KMS-11 (cell line): ENCODE data around the gene EEF1G.

Experiments used
- H2AFZ ChIP-seq: fragments of 200-600 bp; sonication (generic); 2 replicates; pipeline ENCODE4 v1.6.1; 2016; ENCODE audit warnings: antibody characterized with exemption, mixed run types, low read depth
- H3K27ac ChIP-seq: fragments of 200-600 bp; sonication (generic); 2 replicates; pipeline ENCODE4 v1.6.1; 2016; ENCODE audit warnings: mild to moderate bottlenecking, mixed run types
- H3K27me3 ChIP-seq: fragments of 200-600 bp; sonication (generic); 2 replicates; pipeline ENCODE4 v1.6.1; 2017; ENCODE audit warnings: mild to moderate bottlenecking, low read depth, mixed run types, moderate library complexity; ENCODE audit not compliant: insufficient read depth
- H3K36me3 ChIP-seq: fragments of 200-600 bp; sonication (generic); 2 replicates; pipeline ENCODE4 v1.6.1; 2017; ENCODE audit warnings: mild to moderate bottlenecking, mixed run types; ENCODE audit not compliant: insufficient read depth
- H3K4me1 ChIP-seq: fragments of 200-600 bp; sonication (generic); 2 replicates; pipeline ENCODE4 v1.6.1; 2016; ENCODE audit warnings: mild to moderate bottlenecking, low read depth, mixed run types; ENCODE audit not compliant: poor library complexity, severe bottlenecking
- H3K4me2 ChIP-seq: fragments of 200-600 bp; sonication (generic); 2 replicates; pipeline ENCODE4 v1.7.0; 2016; ENCODE audit warnings: mild to moderate bottlenecking, mixed run types
- H3K4me3 ChIP-seq: fragments of 200-600 bp; sonication (generic); IDR thresholded peaks from 2 replicates; pipeline ENCODE4 v1.6.1; 2017; ENCODE audit warnings: low read depth, low read length, mixed read lengths; ENCODE audit not compliant: insufficient read depth
- H3K79me2 ChIP-seq: fragments of 200-600 bp; sonication (generic); 2 replicates; pipeline ENCODE4 v1.6.1; 2016; ENCODE audit warnings: low read depth, mixed run types; ENCODE audit not compliant: insufficient read depth
- H3K9ac ChIP-seq: fragments of 200-600 bp; sonication (generic); 2 replicates; pipeline ENCODE4 v1.6.1; 2016; ENCODE audit warnings: mild to moderate bottlenecking, mixed run types
- H4K20me1 ChIP-seq: fragments of 200-600 bp; sonication (generic); 2 replicates; pipeline ENCODE4 v1.6.1; 2016; ENCODE audit warnings: mild to moderate bottlenecking, mixed run types; ENCODE audit not compliant: insufficient read depth
- CTCF ChIP-seq: fragments of 200-600 bp; sonication (generic); conservative IDR thresholded peaks from 2 replicates; pipeline ENCODE4 v1.6.1; 2017; ENCODE audit warnings: low read depth, mild to moderate bottlenecking, antibody characterized with exemption, low read length, moderate library complexity, mixed read lengths

The EEF1G gene

GRCh38 chr11:62599069-62599696 lies 25.5 kb upstream of the EEF1G start:
- Histone ChIP-seq H3K79me2 (peaks cover 44% of the 10 kb centered on the region), H3K4me1 (peaks cover 25% of the 10 kb centered on the region)

GRCh38 chr11:62595124-62595523 lies 21.4 kb upstream of the EEF1G start:
- H3K27ac ChIP-seq: no peak overlapping the region
- H3K36me3 ChIP-seq: peaks cover 14% of the 10 kb centered on the region; the same call in 1 of the 2 replicates
- H3K27me3 ChIP-seq: no peaks in the 10 kb centered on the region
- H3K4me3 ChIP-seq: no peak overlapping the region
- H3K4me2 ChIP-seq: no peak overlapping the region
- H4K20me1 ChIP-seq: no peaks in the 10 kb centered on the region
- H3K9ac ChIP-seq: no peak overlapping the region
- TF ChIP-seq CTCF: no peak
- H2AFZ ChIP-seq: no peak overlapping the region
- peaks cover 44% of the 10 kb centered on the region for H3K4me1 ChIP-seq
- peaks cover 41% of the 10 kb centered on the region for H3K79me2 ChIP-seq

More at GRCh38 chr11:62599069-62599696, 25.5 kb upstream of the EEF1G start:
- no peak overlapping the region for H3K27ac ChIP-seq
- H3K4me2 ChIP-seq: peak overlapping the region; percentile 92
- H2AFZ ChIP-seq: no peak overlapping the region
- H3K9ac ChIP-seq: no peak overlapping the region
- H3K4me3 ChIP-seq: no peak overlapping the region
- no peaks in the 10 kb centered on the region for H4K20me1 ChIP-seq
- H3K27me3 ChIP-seq: no peaks in the 10 kb centered on the region
- no peak for TF ChIP-seq CTCF
- peaks cover 14% of the 10 kb centered on the region; the same call in 1 of the 2 replicates for H3K36me3 ChIP-seq

GRCh38 chr11:62593434-62594044 lies 19.8 kb upstream of the EEF1G start:
- Histone ChIP-seq H3K4me2 (no peak overlapping the region; the same call in 1 of the 2 replicates), H4K20me1 (no peaks in the 10 kb centered on the region), H3K36me3 (peaks cover 14% of the 10 kb centered on the region; the same call in 1 of the 2 replicates), H3K9ac (no peak overlapping the region), H2AFZ (no peak overlapping the region), H3K27me3 (no peaks in the 10 kb centered on the region), H3K27ac (no peak overlapping the region), H3K79me2 (peaks cover 34% of the 10 kb centered on the region), H3K4me1 (peaks cover 39% of the 10 kb centered on the region), H3K4me3 (no peak overlapping the region)
- peak; percentile 69 for TF ChIP-seq CTCF

GRCh38 chr11:62592989-62593421 lies 19.3 kb upstream of the EEF1G start:
- no peaks in the 10 kb centered on the region for H4K20me1 ChIP-seq
- TF ChIP-seq CTCF: no peak
- no peak overlapping the region for H3K9ac ChIP-seq
- peaks cover 35% of the 10 kb centered on the region for H3K4me1 ChIP-seq
- H3K27me3 ChIP-seq: no peaks in the 10 kb centered on the region
- peaks cover 14% of the 10 kb centered on the region; the same call in 1 of the 2 replicates for H3K36me3 ChIP-seq
- no peak overlapping the region for H2AFZ ChIP-seq
- H3K4me2 ChIP-seq: peak overlapping the region; percentile 85
- H3K4me3 ChIP-seq: no peak overlapping the region
- H3K79me2 ChIP-seq: peaks cover 29% of the 10 kb centered on the region
- peak overlapping the region; percentile 93 for H3K27ac ChIP-seq
